Measurements from ENCODE around the gene SERPINB4. TPM values are rescaled to one million over a fixed set of nuclear protein-coding genes. Genes with fewer than 3 reads are reported as not detected.

The SERPINB4 gene
- total RNA-seq, 6 donors from 2014 or later = 2.6 TPM; not detected in 5

GRCh38 chr18:63604791-63605567, 39.1 kb downstream of the SERPINB4 start:
- Histone ChIP-seq H3K9me3 (no peaks in the 10 kb centered on the region), H3K4me3 (no peak overlapping the region), H3K4me1 (no peaks in the 10 kb centered on the region), H3K27ac (no peak overlapping the region), H3K36me3 (no peaks in the 10 kb centered on the region), H3K27me3 (no peaks in the 10 kb centered on the region)
- WGBS, 2 donors = 69 to 73% methylated on average over 4 of the region's 4 CpGs
- TF ChIP-seq EP300 (IDR thresholded peaks at IDR 0.05) (no peak), POLR2AphosphoS5 (IDR thresholded peaks at IDR 0.05) (no peak), POLR2A (IDR thresholded peaks at IDR 0.05) (no peak), CTCF (IDR thresholded peaks at IDR 0.05) (no peak)
- ATAC-seq (ENCODE audit: low FRiP score in 2 of 2) (no peak), DNase-seq (no peak)

GRCh38 chr18:63603772-63604171, 40.3 kb downstream of the SERPINB4 start:
- Histone ChIP-seq H3K27me3 (no peaks in the 10 kb centered on the region), H3K4me3 (no peak overlapping the region), H3K9me3 (no peaks in the 10 kb centered on the region), H3K4me1 (no peaks in the 10 kb centered on the region), H3K36me3 (no peaks in the 10 kb centered on the region), H3K27ac (no peak overlapping the region)
- 20 to 41% methylated on average over 1 of the region's 1 CpG for WGBS, 2 donors
- no peak for TF ChIP-seq POLR2A (IDR thresholded peaks at IDR 0.05)
- TF ChIP-seq POLR2AphosphoS5 (IDR thresholded peaks at IDR 0.05) = no peak
- TF ChIP-seq CTCF (IDR thresholded peaks at IDR 0.05) = no peak
- TF ChIP-seq EP300 (IDR thresholded peaks at IDR 0.05) = no peak
- DNase-seq (no peak), ATAC-seq (ENCODE audit: low FRiP score in 2 of 2) (no peak)

- DNase-seq = no peak
- 53 to 67% methylated on average over 1 of the region's 1 CpG for WGBS, 2 donors
Observed at GRCh38 chr18:63603355-63603754, 40.7 kb downstream of the SERPINB4 start.

GRCh38 chr18:63596964-63597363, 47.1 kb downstream of the SERPINB4 start:
- Histone ChIP-seq H3K4me1 (no peaks in the 10 kb centered on the region), H3K36me3 (no peaks in the 10 kb centered on the region), H3K27ac (no peak overlapping the region), H3K27me3 (no peaks in the 10 kb centered on the region), H3K4me3 (no peak overlapping the region), H3K9me3 (no peaks in the 10 kb centered on the region)
- DNase-seq (no peak), ATAC-seq (ENCODE audit: low FRiP score in 2 of 2) (no peak)
- WGBS, 2 donors = 82 to 85% methylated on average over 14 of the region's 14 CpGs
- TF ChIP-seq CTCF (IDR thresholded peaks at IDR 0.05) (no peak), EP300 (IDR thresholded peaks at IDR 0.05) (no peak), POLR2AphosphoS5 (IDR thresholded peaks at IDR 0.05) (no peak), POLR2A (IDR thresholded peaks at IDR 0.05) (no peak)

More at GRCh38 chr18:63603355-63603754, 40.7 kb downstream of the SERPINB4 start:
- Histone ChIP-seq H3K9me3 (no peaks in the 10 kb centered on the region), H3K36me3 (no peaks in the 10 kb centered on the region), H3K4me3 (no peak overlapping the region), H3K27ac (no peak overlapping the region), H3K27me3 (no peaks in the 10 kb centered on the region), H3K4me1 (no peaks in the 10 kb centered on the region)
- no peak for TF ChIP-seq CTCF (IDR thresholded peaks at IDR 0.05)
- TF ChIP-seq POLR2A (IDR thresholded peaks at IDR 0.05) = no peak
- no peak for TF ChIP-seq EP300 (IDR thresholded peaks at IDR 0.05)
- no peak for TF ChIP-seq POLR2AphosphoS5 (IDR thresholded peaks at IDR 0.05)
- ATAC-seq (ENCODE audit: low FRiP score in 2 of 2) = no peak

GRCh38 chr18:63592471-63592870, 51.6 kb downstream of the SERPINB4 start:
- Histone ChIP-seq H3K4me3 (no peak overlapping the region), H3K27ac (no peak overlapping the region), H3K9me3 (no peaks in the 10 kb centered on the region), H3K4me1 (peaks cover 0 to 4% (median 0%) of the 10 kb centered on the region in 4 donors), H3K36me3 (no peaks in the 10 kb centered on the region), H3K27me3 (no peaks in the 10 kb centered on the region)
- TF ChIP-seq CTCF (IDR thresholded peaks at IDR 0.05) = no peak
- WGBS, 2 donors = 32 to 38% methylated on average over 1 of the region's 1 CpG
- ATAC-seq (ENCODE audit: low FRiP score in 2 of 2) = no peak
- no peak for DNase-seq
